T-helper 1 cell (primary cell): ENCODE measurements around the gene RIOX2.
A peak's percentile ranks its signal among the peaks of the same experiment; 100 is the strongest.

Experiments used
- DNase-seq, 5 donors: peaks; one replicate each; pipeline ENCODE4 v3.0.0-alpha.2; 2012 to 2020

RIOX2 gene

GRCh38 chr3:97952280-97952679, 20.0 kb downstream of the RIOX2 start:
- no peak for DNase-seq

- no peak for DNase-seq
Measured at GRCh38 chr3:97950360-97950759, 21.9 kb downstream of the RIOX2 start.

- DNase-seq = no peak
Measured at GRCh38 chr3:97949743-97950142, 22.5 kb downstream of the RIOX2 start.

DNA sequence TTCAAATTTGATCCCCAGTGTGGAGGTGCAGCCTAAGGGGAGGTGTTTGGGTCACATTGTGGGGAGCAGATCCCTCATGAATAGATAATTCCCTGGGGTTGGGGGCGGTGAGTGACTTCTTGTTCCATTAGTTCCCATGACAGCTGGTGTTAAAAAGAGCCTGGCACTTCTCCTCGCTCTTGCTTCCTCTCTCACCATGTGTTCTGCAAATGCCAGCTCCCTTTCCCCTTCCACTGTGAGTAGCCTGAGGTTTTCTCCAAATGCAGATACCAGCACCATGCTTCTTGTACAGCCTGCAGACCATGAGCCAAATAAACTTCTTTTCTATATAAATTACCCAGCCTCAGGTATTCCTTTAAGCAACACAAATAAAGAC, 23.1 kb downstream of the RIOX2 start:
- no peak for DNase-seq

DNA sequence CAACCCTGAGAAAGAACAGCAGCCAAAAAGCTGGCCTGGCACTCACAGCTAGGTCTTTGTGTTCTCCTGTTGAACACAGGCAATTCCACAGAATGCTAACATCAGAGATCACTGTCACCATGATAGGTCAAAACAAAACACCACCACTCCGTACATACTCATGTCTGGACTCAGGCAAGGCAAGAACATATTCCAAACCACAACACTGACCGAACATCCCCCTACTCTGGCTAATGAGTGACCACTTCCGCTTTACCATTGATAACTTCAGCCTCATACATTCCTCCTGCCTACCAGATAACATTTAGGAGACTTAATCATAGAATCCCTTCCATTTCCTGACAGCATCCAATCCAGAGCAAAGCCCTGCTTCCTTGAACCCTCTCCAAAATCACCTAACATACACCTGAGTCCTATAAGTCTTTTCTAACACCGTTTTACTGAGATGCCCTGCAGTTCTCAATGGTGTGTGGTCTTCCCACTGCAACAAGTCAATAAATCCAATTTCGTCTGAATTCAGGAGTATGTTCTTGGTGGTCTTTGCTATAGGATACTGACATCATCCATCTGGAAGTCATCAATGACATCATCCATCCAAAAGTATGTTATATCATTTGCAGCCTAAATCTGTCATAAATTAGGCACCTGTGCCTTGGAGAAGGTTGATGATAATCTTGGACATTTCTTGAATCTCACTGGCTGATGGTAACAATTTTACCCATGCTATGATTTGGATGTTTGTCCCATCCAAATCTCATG, 23.7 kb downstream of the RIOX2 start:
- no peak for DNase-seq

GRCh38 chr3:97942801-97943546, 29.3 kb downstream of the RIOX2 start:
- peak in 1 of 5 donors; percentile 24 for DNase-seq

- peak in 1 of 5 donors; percentile 4 for DNase-seq
Measured at GRCh38 chr3:97940034-97940433, 32.2 kb downstream of the RIOX2 start.

DNA sequence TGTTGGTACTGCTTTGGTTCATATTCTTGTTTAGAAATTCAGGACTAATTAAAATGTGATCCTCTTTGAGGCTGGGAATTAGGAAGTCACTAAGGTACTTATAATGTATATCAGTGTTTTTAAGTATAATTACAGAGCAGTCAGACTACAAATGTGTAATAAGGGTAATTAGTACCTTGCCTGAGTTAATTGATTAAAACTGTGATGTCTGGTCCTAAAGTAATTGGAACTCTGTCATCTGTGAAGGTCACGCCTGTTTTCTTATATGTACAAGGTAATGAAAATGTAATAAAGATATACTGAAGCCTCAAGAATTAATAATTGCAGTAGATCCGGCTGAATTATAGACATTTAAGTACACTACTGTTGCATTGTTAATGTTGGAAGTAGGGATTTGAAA, 32.8 kb downstream of the RIOX2 start:
- DNase-seq = no peak

DNA sequence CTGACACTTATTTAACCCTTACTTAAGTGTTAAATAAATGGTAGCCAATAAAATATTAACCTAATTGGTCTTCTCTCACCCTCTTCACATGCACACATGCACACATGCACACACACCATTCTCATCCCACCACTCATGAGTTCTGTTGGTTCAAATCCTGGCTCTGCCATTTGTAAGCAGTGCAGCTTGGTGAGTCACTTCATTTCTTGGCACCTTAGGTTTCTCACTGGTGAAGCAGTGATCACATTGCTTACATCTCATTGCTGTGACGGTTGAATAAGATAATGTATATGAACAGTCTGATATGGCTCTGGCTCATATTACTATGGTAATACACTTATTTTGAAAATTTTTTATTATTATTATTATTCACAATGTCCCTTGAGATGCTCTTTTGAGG, 33.8 kb downstream of the RIOX2 start:
- no peak for DNase-seq

GRCh38 chr3:97937205-97937604, 35.0 kb downstream of the RIOX2 start:
- DNase-seq = no peak

DNA sequence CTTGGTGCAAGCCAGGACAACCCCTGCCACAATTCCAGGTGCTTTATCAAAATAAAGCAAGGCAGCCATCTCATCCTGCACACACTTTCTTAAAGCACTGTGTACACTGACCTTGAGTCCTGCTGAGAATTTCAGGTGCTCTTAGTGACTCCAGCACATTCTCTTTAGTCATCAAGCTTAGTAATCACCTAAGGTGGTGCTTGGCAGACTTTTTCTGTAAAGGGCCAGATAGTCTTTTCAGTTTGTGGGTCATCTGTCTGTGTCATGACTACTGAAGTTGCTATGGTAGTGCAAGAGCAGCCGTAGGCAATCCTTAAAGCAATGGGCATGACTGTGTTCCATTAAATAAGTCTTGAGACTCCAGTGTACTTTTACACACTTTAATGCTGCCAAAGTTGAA, 36.4 kb downstream of the RIOX2 start:
- no peak for DNase-seq

DNA sequence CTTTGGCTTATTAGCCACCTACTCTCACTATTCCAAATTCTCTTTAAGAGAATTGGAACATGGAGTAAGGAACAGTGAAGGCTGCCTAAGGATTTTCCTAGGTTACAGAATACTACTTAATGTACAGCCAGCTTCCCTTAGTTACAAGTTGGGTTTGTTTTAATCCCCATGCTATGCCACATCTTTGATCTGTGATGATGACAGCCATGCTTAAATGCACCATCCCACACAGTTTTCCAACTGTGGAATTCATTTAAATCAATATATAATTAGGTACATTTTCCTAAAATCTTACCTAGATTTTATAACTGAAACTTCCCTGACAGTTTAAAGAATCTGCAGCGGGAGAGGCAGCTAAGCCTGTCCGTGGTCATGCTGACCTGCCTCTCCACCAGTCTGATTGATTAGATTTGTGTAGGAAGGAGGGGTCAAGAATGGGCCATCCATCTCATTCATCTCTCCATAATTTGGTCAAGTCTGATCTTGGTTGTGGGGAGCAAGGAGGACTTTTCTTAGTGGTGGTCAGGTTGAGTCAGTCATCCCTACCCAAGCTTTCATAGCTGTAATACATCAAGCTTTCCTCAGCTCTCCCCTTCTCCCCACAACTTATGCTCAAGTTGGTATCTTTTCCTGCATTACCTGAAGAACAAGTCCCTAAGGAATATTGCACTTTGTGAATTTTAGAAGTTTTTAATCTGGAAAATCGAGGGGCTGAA, 37.1 kb downstream of the RIOX2 start:
- DNase-seq = no peak

GRCh38 chr3:97932387-97932801, 39.8 kb downstream of the RIOX2 start:
- DNase-seq = no peak

DNA sequence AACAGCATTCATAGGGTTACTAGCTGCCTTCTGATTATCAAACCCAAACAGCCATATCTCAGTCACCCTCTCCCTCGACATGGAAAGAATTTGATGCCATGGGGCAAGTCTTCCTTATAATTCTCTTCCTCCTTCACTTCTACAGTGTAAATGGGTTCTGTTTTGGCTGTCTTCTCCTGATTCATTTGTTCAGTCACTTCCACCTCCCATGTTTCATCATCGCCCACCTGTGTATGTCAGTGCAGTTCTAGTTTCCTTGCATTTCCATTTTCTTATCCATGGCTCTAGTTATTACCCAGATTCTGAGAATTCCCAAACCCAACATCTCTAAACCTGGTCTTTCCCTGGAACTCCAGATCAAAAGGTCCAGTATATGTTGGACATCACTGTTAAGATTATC, 41.0 kb downstream of the RIOX2 start:
- no peak for DNase-seq

- DNase-seq = no peak
Measured at GRCh38 chr3:97930018-97930417, 42.2 kb downstream of the RIOX2 start.

DNA sequence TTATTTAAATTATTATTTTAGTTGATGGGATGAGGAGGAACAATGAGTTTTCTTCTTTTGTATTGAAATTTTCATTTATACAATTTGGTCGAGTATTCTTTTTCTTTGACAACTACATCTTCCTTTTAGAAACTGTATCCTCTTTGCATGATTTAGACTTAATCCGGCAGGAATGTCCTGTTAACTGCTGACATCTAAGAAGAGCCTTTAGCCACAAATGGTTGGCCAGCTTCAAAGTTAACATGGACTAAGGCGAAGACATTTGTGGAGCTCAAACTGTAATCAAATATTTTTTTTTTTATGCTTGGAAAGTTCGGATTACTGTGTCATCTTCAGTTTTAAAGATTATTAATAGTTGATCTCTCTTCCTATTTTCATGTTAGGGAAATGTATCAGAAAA, 43.2 kb downstream of the RIOX2 start:
- no peak for DNase-seq

- DNase-seq = no peak
Measured at GRCh38 chr3:97927704-97928103, 44.5 kb downstream of the RIOX2 start.

GRCh38 chr3:97917813-97918536, 54.3 kb downstream of the RIOX2 start:
- DNase-seq = no peak

DNA sequence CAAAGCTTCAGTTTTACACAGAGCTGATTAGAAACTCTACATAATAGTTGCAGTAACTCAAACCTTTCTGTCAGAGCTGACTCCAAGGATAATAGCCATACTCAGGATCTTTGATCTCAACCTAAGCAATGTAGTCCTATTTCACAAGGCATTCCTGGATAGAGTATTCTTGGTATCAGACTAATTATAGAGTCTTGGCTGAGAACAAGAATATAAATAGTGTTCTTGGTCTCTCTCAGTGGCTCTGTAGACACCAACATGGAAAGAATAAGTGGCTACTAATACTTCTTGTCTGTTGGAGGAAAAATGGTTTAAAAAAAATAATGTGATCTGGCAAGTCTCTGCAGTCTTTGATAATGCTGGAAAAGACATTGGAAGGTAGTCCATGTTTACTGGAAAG, 55.7 kb downstream of the RIOX2 start:
- DNase-seq = no peak

- no peak for DNase-seq
Measured at GRCh38 chr3:97914388-97914787, 57.8 kb downstream of the RIOX2 start.

GRCh38 chr3:97911459-97911858, 60.8 kb downstream of the RIOX2 start:
- no peak for DNase-seq

- peak in 2 of 5 donors; percentile 12 to 58 for DNase-seq
Measured at GRCh38 chr3:97910931-97911351, 61.3 kb downstream of the RIOX2 start.

DNA sequence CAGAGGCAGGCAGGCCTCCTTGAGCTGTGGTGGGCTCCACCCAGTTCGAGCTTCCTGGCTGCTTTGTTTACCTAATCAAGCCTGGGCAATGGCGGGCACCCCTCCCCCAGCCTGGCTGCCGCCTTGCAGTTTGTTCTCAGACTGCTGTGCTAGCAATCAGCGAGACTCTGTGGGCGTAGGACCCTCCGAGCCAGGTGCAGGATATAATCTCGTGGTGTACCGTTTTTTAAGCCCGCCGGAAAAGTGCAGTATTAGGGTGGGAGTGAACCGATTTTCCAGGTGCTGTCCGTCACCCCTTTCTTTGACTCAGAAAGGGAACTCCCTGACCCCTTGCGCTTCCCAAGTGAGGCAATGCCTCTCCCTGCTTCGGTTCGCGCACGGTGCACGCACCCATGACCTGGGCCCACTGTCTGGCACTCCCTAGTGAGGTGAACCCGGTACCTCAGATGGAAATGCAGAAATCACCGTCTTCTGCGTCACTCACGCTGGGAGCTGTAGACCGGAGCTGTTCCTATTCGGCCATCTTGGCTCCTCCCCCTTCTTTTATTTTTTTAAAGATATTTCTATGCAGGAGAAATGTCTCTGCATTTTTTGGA, 61.9 kb downstream of the RIOX2 start:
- DNase-seq = peak in 4 of 5 donors; percentile 6 to 14 (median 10)
